CMK (cell line): ENCODE results near the gene CAPZA2.

Source experiments
- DNase-seq: peaks from one replicate; pipeline ENCODE4 v3.0.0-alpha.2; 2010; ENCODE audit warnings: low read depth

The CAPZA2 gene

GRCh38 chr7:116862951-116863670, 724 bp downstream of the CAPZA2 start:
- DNase-seq: no peak

- no peak for DNase-seq
These were observed 1.6 kb downstream of the CAPZA2 start for GRCh38 chr7:116863936-116864500.

GRCh38 chr7:116871061-116871700, 8.8 kb downstream of the CAPZA2 start:
- DNase-seq: no peak

GRCh38 chr7:116872026-116872425, 9.6 kb downstream of the CAPZA2 start:
- DNase-seq: no peak

- no peak for DNase-seq
These were observed 11.2 kb downstream of the CAPZA2 start for GRCh38 chr7:116873619-116874018.

- DNase-seq: peak; percentile 74
These were observed 14.5 kb downstream of the CAPZA2 start for GRCh38 chr7:116876664-116877442.

- no peak for DNase-seq
These were observed 15.2 kb downstream of the CAPZA2 start for GRCh38 chr7:116877443-116878217.

GRCh38 chr7:116884691-116885090, 22.3 kb downstream of the CAPZA2 start:
- DNase-seq: no peak

GRCh38 chr7:116885724-116886123, 23.3 kb downstream of the CAPZA2 start:
- no peak for DNase-seq

- no peak for DNase-seq
These were observed 24.3 kb downstream of the CAPZA2 start for GRCh38 chr7:116886543-116887156.

GRCh38 chr7:116888895-116889294, 26.5 kb downstream of the CAPZA2 start:
- DNase-seq: no peak

- no peak for DNase-seq
These were observed 33.5 kb downstream of the CAPZA2 start for GRCh38 chr7:116895849-116896248.

GRCh38 chr7:116897661-116898060, 35.3 kb downstream of the CAPZA2 start:
- DNase-seq: no peak

- DNase-seq: no peak
These were observed 36.9 kb downstream of the CAPZA2 start for GRCh38 chr7:116899308-116899707.

GRCh38 chr7:116901143-116901542, 38.8 kb downstream of the CAPZA2 start:
- DNase-seq: no peak

- DNase-seq: no peak
These were observed 40.5 kb downstream of the CAPZA2 start for GRCh38 chr7:116902867-116903266.

GRCh38 chr7:116906391-116906790, 44.0 kb downstream of the CAPZA2 start:
- no peak for DNase-seq

- no peak for DNase-seq
These were observed 48.0 kb downstream of the CAPZA2 start for GRCh38 chr7:116910383-116910782.

GRCh38 chr7:116911801-116912200, 49.4 kb downstream of the CAPZA2 start:
- DNase-seq: no peak

GRCh38 chr7:116912269-116912909, 50.0 kb downstream of the CAPZA2 start:
- no peak for DNase-seq

- no peak for DNase-seq
These were observed 56.3 kb downstream of the CAPZA2 start for GRCh38 chr7:116918704-116919103.
